HL-60 (cell line): ENCODE results near the gene MAP2K2.
"Not testable (repeated sequence)": the region's sequence is repeated elsewhere in the genome, so short reads cannot be mapped to it uniquely, and the experiment has no call there.

Experiments used
- DNase-seq, 2 experiments: peaks; one replicate each; pipeline ENCODE4 v3.0.0-alpha.2; 2010 to 2020; ENCODE audit warnings: low read depth in 1 of 2, low spot score in 1 of 2
- H3K27ac ChIP-seq: fragments of 250-450 bp; sonication (Bioruptor Pico); replicated peaks from 2 replicates; pipeline ENCODE4 v1.5.1; 2020; ENCODE audit warnings: mild to moderate bottlenecking, moderate library complexity
- H3K27me3 ChIP-seq: fragments of 250-450 bp; sonication (Bioruptor Pico); 2 replicates; pipeline ENCODE4 v1.5.1; 2021; ENCODE audit warnings: mild to moderate bottlenecking, moderate library complexity; ENCODE audit not compliant: insufficient read depth, poor library complexity, severe bottlenecking
- H3K4me3 ChIP-seq: replicated peaks from 2 replicates; pipeline ENCODE4 v1.5.1; 2011; ENCODE audit warnings: mild to moderate bottlenecking, control low read depth, low read length; ENCODE audit not compliant: insufficient read depth
- CTCF ChIP-seq: IDR thresholded peaks from one replicate; pipeline ENCODE4 v1.5.1; 2011; ENCODE audit warnings: low read length, control low read depth, inconsistent platforms; ENCODE audit not compliant: insufficient read depth
- GABPA ChIP-seq: IDR thresholded peaks from 2 replicates; pipeline ENCODE4 v1.6.1; 2012; ENCODE audit warnings: low read depth
- POLR2AphosphoS5 ChIP-seq: IDR thresholded peaks from 2 replicates; pipeline ENCODE4 v1.6.1; 2012; ENCODE audit warnings: low read depth
- REST ChIP-seq: IDR thresholded peaks from 2 replicates; pipeline ENCODE4 v1.6.1; 2012; ENCODE audit warnings: low read depth; ENCODE audit not compliant: insufficient replicate concordance
- SPI1 ChIP-seq: IDR thresholded peaks from 2 replicates; pipeline ENCODE4 v1.6.1; 2012; ENCODE audit warnings: low read depth, mild to moderate bottlenecking, borderline replicate concordance

Gene MAP2K2

GRCh38 chr19:4164262-4164661 is 40.3 kb upstream of the MAP2K2 start:
- no peak for TF ChIP-seq POLR2AphosphoS5
- TF ChIP-seq GABPA, result no peak
- TF ChIP-seq REST, result no peak
- no peak for TF ChIP-seq SPI1
- no peak for TF ChIP-seq CTCF
- H3K27me3 ChIP-seq, result peaks cover 2% of the 10 kb centered on the region
- DNase-seq, result no peak
- no peak overlapping the region for H3K4me3 ChIP-seq
- no peak overlapping the region for H3K27ac ChIP-seq

GRCh38 chr19:4161415-4162077 is 37.6 kb upstream of the MAP2K2 start:
- no peak overlapping the region for H3K27ac ChIP-seq
- no peak for TF ChIP-seq CTCF
- TF ChIP-seq GABPA, result no peak
- TF ChIP-seq REST, result no peak
- TF ChIP-seq POLR2AphosphoS5, result no peak
- no peak for TF ChIP-seq SPI1
- H3K4me3 ChIP-seq, result no peak overlapping the region
- H3K27me3 ChIP-seq, result peaks cover 2% of the 10 kb centered on the region
- DNase-seq, result no peak

- H3K4me3 ChIP-seq, H3K27ac ChIP-seq, H3K27me3 ChIP-seq, DNase-seq: not testable (repeated sequence)
Measured at GRCh38 chr19:4157971-4158370, 34.0 kb upstream of the MAP2K2 start.

GRCh38 chr19:4157164-4157563 is 33.2 kb upstream of the MAP2K2 start:
- no peak overlapping the region for H3K4me3 ChIP-seq
- no peak for DNase-seq
- H3K27me3 ChIP-seq, result peaks cover 8% of the 10 kb centered on the region
- TF ChIP-seq CTCF, result no peak
- no peak for TF ChIP-seq SPI1
- TF ChIP-seq REST, result no peak
- no peak for TF ChIP-seq POLR2AphosphoS5
- no peak for TF ChIP-seq GABPA
- H3K27ac ChIP-seq, result no peak overlapping the region
